Activated CD4-positive, alpha-beta T cell treated with anti-CD3 and anti-CD28 coated beads, Interleukin-2, Interleukin-4, amounts not matched to agents 100 ng/mL and 50 ng/mL, durations not matched to agents 16 hours and 8 hours (primary cell): Measurements from ENCODE around the gene ZNF101.

ENCODE experiments used
- DNase-seq: peaks from one replicate; pipeline ENCODE4 v3.0.0-alpha.2; 2020; ENCODE audit warnings: low spot score

Gene ZNF101

GRCh38 chr19:19642506-19643157 is 26.0 kb upstream of the ZNF101 start:
- DNase-seq, result peak; percentile 42

GRCh38 chr19:19643158-19644053 is 25.2 kb upstream of the ZNF101 start, which contains the start of gene GMIP:
Gene GMIP (minus strand): TSS chr19:19643657. CDS start chr19:19643529, 128 bp downstream.
- peak; percentile 86 for DNase-seq

- no peak for DNase-seq
Measured at GRCh38 chr19:19644054-19644388, 24.6 kb upstream of the ZNF101 start.

- no peak for DNase-seq
Measured at GRCh38 chr19:19645233-19645870, 23.3 kb upstream of the ZNF101 start.

GRCh38 chr19:19647037-19647835 is 21.4 kb upstream of the ZNF101 start:
- DNase-seq, result no peak

GRCh38 chr19:19649155-19649554 is 19.5 kb upstream of the ZNF101 start:
- no peak for DNase-seq

GRCh38 chr19:19649580-19649995 is 19.1 kb upstream of the ZNF101 start:
- no peak for DNase-seq

- no peak for DNase-seq
Measured at GRCh38 chr19:19650331-19650730, 18.3 kb upstream of the ZNF101 start.

- no peak for DNase-seq
Measured at GRCh38 chr19:19651076-19651475, 17.6 kb upstream of the ZNF101 start.

GRCh38 chr19:19652482-19653295 is 15.9 kb upstream of the ZNF101 start:
- DNase-seq, result no peak

GRCh38 chr19:19653597-19654147 is 15.0 kb upstream of the ZNF101 start:
- no peak for DNase-seq

GRCh38 chr19:19654441-19654840 is 14.2 kb upstream of the ZNF101 start:
- DNase-seq, result no peak

- no peak for DNase-seq
Measured at GRCh38 chr19:19655051-19655594, 13.5 kb upstream of the ZNF101 start.

GRCh38 chr19:19655641-19656343 is 12.8 kb upstream of the ZNF101 start:
- no peak for DNase-seq

GRCh38 chr19:19656451-19657396 is 11.9 kb upstream of the ZNF101 start:
- DNase-seq, result no peak

GRCh38 chr19:19657397-19657783 is 11.2 kb upstream of the ZNF101 start:
- no peak for DNase-seq

- DNase-seq, result no peak
Measured at GRCh38 chr19:19659646-19660245, 8.9 kb upstream of the ZNF101 start.

GRCh38 chr19:19661141-19661674 is 7.4 kb upstream of the ZNF101 start:
- DNase-seq, result no peak
